ENCODE data around the gene BAIAP3.

DNA sequence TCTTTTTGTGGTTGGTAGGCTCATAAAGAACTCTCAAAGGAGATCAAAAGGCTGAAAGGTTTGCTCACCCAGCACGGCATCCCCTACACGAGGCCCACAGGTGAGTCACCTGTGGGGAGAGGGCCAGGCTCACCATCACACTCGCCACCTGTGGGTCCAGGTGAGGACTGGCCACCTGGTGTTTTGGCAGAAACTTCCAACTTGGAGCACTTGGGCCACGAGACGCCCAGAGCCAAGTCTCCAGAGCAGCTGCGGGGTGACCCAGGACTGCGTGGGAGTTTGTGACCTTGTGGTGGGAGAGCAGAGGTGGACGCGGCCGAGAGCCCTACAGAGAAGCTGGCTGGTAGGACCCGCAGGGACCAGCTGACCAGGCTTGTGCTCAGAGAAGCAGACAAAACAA lies 29.4 kb downstream of the BAIAP3 start:
- TF ChIP-seq, protein P1, sequence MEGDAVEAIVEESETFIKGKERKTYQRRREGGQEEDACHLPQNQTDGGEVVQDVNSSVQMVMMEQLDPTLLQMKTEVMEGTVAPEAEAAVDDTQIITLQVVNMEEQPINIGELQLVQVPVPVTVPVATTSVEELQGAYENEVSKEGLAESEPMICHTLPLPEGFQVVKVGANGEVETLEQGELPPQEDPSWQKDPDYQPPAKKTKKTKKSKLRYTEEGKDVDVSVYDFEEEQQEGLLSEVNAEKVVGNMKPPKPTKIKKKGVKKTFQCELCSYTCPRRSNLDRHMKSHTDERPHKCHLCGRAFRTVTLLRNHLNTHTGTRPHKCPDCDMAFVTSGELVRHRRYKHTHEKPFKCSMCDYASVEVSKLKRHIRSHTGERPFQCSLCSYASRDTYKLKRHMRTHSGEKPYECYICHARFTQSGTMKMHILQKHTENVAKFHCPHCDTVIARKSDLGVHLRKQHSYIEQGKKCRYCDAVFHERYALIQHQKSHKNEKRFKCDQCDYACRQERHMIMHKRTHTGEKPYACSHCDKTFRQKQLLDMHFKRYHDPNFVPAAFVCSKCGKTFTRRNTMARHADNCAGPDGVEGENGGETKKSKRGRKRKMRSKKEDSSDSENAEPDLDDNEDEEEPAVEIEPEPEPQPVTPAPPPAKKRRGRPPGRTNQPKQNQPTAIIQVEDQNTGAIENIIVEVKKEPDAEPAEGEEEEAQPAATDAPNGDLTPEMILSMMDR (IDR thresholded peaks at IDR 0.05 in 2 of 3, conservative IDR thresholded peaks at IDR 0.05 in 1 of 3; ENCODE audit: borderline replicate concordance in 1 of 3, insufficient read depth in 1 of 3, low read depth in 2 of 3, low read length in 2 of 3), result no peak
- TF ChIP-seq RAD21 (IDR thresholded peaks at IDR 0.05; ENCODE audit: low read depth), result no peak
- no peak for TF ChIP-seq YY1 (IDR thresholded peaks at IDR 0.05; ENCODE audit: extremely low read depth, insufficient replicate concordance, low read depth, low read length)
- TF ChIP-seq, protein P2, sequence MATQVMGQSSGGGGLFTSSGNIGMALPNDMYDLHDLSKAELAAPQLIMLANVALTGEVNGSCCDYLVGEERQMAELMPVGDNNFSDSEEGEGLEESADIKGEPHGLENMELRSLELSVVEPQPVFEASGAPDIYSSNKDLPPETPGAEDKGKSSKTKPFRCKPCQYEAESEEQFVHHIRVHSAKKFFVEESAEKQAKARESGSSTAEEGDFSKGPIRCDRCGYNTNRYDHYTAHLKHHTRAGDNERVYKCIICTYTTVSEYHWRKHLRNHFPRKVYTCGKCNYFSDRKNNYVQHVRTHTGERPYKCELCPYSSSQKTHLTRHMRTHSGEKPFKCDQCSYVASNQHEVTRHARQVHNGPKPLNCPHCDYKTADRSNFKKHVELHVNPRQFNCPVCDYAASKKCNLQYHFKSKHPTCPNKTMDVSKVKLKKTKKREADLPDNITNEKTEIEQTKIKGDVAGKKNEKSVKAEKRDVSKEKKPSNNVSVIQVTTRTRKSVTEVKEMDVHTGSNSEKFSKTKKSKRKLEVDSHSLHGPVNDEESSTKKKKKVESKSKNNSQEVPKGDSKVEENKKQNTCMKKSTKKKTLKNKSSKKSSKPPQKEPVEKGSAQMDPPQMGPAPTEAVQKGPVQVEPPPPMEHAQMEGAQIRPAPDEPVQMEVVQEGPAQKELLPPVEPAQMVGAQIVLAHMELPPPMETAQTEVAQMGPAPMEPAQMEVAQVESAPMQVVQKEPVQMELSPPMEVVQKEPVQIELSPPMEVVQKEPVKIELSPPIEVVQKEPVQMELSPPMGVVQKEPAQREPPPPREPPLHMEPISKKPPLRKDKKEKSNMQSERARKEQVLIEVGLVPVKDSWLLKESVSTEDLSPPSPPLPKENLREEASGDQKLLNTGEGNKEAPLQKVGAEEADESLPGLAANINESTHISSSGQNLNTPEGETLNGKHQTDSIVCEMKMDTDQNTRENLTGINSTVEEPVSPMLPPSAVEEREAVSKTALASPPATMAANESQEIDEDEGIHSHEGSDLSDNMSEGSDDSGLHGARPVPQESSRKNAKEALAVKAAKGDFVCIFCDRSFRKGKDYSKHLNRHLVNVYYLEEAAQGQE (IDR thresholded peaks at IDR 0.05; ENCODE audit: low read depth), result no peak
- TF ChIP-seq TCF7L2 (IDR thresholded peaks at IDR 0.05; ENCODE audit: borderline replicate concordance, extremely low read depth, insufficient read depth, insufficient read length), result no peak
- no peak for TF ChIP-seq CEBPB (IDR thresholded peaks at IDR 0.05; ENCODE audit: low read depth)
- TF ChIP-seq POLR2A (IDR thresholded peaks at IDR 0.05; ENCODE audit: borderline replicate concordance, extremely low read depth, insufficient read depth, insufficient read length), result no peak
- TF ChIP-seq EZH2 (IDR thresholded peaks at IDR 0.05), result no peak
- TF ChIP-seq POLR2AphosphoS5 (IDR thresholded peaks at IDR 0.05; ENCODE audit: low read depth, low read length), result no peak
- TF ChIP-seq, protein P3, sequence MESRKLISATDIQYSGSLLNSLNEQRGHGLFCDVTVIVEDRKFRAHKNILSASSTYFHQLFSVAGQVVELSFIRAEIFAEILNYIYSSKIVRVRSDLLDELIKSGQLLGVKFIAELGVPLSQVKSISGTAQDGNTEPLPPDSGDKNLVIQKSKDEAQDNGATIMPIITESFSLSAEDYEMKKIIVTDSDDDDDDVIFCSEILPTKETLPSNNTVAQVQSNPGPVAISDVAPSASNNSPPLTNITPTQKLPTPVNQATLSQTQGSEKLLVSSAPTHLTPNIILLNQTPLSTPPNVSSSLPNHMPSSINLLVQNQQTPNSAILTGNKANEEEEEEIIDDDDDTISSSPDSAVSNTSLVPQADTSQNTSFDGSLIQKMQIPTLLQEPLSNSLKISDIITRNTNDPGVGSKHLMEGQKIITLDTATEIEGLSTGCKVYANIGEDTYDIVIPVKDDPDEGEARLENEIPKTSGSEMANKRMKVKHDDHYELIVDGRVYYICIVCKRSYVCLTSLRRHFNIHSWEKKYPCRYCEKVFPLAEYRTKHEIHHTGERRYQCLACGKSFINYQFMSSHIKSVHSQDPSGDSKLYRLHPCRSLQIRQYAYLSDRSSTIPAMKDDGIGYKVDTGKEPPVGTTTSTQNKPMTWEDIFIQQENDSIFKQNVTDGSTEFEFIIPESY (IDR thresholded peaks at IDR 0.05; ENCODE audit: extremely low read depth, insufficient replicate concordance, low read length), result no peak
- no peak for TF ChIP-seq ZFX (IDR thresholded peaks at IDR 0.05)
- TF ChIP-seq, protein P4, sequence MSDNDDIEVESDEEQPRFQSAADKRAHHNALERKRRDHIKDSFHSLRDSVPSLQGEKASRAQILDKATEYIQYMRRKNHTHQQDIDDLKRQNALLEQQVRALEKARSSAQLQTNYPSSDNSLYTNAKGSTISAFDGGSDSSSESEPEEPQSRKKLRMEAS (IDR thresholded peaks at IDR 0.05), result no peak
